ENCODE data around the gene WDR38. TPM values are rescaled to one million over a fixed set of nuclear protein-coding genes. Genes with fewer than 3 reads are reported as not detected.

Gene WDR38
- polyA plus RNA-seq, 1 experiment, result not detected

DNA sequence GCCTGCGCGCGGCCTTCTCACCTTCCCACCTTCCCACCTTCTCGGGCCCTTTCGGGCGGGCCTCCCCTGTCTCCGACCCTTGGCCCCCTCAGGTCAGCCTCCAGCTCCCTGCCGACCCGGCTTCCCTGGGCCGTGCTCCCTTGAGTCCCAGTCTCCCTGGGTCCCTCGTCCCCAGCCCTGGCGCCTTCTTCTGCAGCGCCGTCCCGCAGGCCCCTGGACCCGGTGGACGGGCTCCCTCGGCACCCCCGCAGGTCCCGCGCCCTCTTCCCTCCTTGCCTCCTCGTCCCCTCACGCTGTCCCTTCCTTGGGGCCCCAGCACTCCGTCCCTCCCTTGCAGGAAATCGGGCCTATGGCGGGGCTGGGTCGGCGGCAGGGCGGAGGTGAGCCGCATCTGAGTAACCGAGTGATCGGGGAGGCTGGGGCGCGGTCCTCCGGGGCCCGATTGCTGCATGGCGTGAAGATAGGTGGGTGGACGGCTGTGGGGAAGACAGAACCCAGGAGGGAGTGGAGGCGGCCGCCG lies 16.3 kb downstream of the WDR38 start:
- TF ChIP-seq, protein P1, sequence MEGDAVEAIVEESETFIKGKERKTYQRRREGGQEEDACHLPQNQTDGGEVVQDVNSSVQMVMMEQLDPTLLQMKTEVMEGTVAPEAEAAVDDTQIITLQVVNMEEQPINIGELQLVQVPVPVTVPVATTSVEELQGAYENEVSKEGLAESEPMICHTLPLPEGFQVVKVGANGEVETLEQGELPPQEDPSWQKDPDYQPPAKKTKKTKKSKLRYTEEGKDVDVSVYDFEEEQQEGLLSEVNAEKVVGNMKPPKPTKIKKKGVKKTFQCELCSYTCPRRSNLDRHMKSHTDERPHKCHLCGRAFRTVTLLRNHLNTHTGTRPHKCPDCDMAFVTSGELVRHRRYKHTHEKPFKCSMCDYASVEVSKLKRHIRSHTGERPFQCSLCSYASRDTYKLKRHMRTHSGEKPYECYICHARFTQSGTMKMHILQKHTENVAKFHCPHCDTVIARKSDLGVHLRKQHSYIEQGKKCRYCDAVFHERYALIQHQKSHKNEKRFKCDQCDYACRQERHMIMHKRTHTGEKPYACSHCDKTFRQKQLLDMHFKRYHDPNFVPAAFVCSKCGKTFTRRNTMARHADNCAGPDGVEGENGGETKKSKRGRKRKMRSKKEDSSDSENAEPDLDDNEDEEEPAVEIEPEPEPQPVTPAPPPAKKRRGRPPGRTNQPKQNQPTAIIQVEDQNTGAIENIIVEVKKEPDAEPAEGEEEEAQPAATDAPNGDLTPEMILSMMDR (IDR thresholded peaks at IDR 0.05; ENCODE audit: low read depth, low read length), result no peak
- no peaks in the 10 kb centered on the region for H3K27me3 ChIP-seq (ENCODE audit: control insufficient read depth, insufficient read depth, low read length)
- CTCF ChIA-PET, result no interaction called here
- peak overlapping the region; percentile 90 for H3K4me3 ChIP-seq (ENCODE audit: low read depth, low read length)
- no peak for DNase-seq (ENCODE audit: low read depth, low spot score)
- POLR2A ChIA-PET, result no interaction called here
- peak overlapping the region; percentile 47 for H3K27ac ChIP-seq (ENCODE audit: low read depth, low read length)
- no peaks in the 10 kb centered on the region; the same call in 1 of the 2 replicates for H3K9me3 ChIP-seq (ENCODE audit: control insufficient read depth, insufficient read depth, low read length)

DNA sequence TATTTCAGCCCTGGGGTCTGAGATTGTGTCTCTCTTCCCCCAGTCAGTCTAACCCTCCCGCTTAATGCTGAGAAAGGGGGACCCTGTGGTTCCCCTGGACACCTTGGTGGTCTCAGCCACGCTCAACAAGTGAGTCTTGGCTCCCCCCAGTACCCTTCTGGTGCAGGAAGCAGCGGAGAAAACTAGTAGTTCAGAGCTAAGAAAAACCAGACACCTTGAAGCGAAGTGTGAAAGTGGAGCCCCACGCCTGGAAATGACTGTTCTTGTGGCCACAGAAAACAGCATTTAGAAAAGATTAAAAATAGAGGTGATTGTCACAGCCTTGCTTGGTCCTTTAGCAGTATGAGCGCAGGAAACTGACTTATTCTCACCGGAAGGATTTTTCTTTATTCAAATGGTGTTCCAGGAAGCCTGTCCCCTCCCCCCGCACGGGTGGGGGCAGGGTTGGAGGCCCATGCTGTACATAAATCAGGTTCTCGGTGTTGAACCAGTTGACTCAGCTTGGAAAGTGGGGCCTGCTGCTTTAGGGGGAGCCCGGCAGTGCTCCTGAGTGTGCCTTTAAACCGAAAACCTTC lies 16.8 kb downstream of the WDR38 start:
- TF ChIP-seq, protein P1 (IDR thresholded peaks at IDR 0.05; ENCODE audit: low read depth, low read length), result no peak
- ChIA-PET POLR2A (no interaction called here), CTCF (interaction anchor here (1.4 kb wide), 1 partner anchor 95 kb away, joined by 3 read pairs; no protein-coding TSS in a partner anchor)
- no peaks in the 10 kb centered on the region for H3K27me3 ChIP-seq (ENCODE audit: control insufficient read depth, insufficient read depth, low read length)
- no peaks in the 10 kb centered on the region; the same call in 1 of the 2 replicates for H3K9me3 ChIP-seq (ENCODE audit: control insufficient read depth, insufficient read depth, low read length)
- H3K27ac ChIP-seq (ENCODE audit: low read depth, low read length), result peak overlapping the region; percentile 52
- peak overlapping the region; percentile 90 for H3K4me3 ChIP-seq (ENCODE audit: low read depth, low read length)
- DNase-seq (ENCODE audit: low read depth, low spot score), result no peak

DNA sequence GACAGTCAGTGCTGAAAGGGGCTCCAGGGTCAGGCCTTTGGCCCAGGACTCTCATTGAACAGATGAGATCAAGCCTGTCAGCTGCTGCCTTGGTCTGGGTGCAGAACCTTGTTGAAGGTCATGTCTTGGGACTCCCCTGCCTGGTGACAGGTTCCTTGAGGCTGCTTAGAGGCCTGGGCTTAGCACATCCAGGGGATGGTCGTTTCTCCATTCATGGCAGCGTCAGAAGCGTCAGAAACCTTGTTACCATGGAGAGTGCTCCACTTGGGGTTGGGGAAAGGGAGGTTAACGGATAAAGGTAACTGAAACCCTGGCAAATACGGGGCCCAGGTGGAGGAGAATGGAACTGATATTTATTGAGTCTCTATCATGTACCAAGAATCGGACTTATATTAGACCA lies 17.5 kb downstream of the WDR38 start:
- no peak overlapping the region for H3K27ac ChIP-seq (ENCODE audit: low read depth, low read length)
- POLR2A ChIA-PET, result no interaction called here
- DNase-seq (ENCODE audit: low read depth, low spot score), result no peak
- TF ChIP-seq, protein P1 (IDR thresholded peaks at IDR 0.05; ENCODE audit: low read depth, low read length), result no peak
- no peaks in the 10 kb centered on the region for H3K27me3 ChIP-seq (ENCODE audit: control insufficient read depth, insufficient read depth, low read length)
- peak overlapping the region; percentile 90 for H3K4me3 ChIP-seq (ENCODE audit: low read depth, low read length)
- no peaks in the 10 kb centered on the region; the same call in 1 of the 2 replicates for H3K9me3 ChIP-seq (ENCODE audit: control insufficient read depth, insufficient read depth, low read length)
- CTCF ChIA-PET, result interaction anchor here (1.2 to 1.4 kb wide), 2 partner anchors 17 to 96 kb away, joined by 3 to 7 read pairs; partner anchors contain the start of gene WDR38

DNA sequence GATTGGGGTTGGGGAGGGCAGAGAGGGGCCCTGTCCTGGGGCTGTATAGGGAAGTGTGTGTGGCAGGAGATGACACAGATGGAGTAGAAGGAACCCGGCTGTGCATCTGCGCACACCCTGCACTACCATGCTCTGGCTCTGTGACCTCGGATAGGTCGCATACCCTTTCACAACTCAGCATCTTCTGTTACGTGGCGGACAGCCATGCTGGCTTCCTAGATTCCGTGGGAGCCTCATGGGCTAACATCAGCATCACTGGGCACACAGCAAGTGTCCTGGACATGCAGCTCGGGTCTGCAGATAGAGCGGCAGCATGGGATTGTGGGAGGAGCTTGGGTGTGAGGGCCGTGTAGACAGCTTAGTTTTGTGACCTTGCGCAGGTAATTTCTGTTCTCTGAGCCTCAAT lies 17.9 kb downstream of the WDR38 start:
- no peak overlapping the region for H3K27ac ChIP-seq (ENCODE audit: low read depth, low read length)
- CTCF ChIA-PET, result interaction anchor here (1.2 to 1.4 kb wide), 2 partner anchors 18 to 96 kb away, joined by 3 to 7 read pairs; partner anchors contain the start of gene WDR38
- no peak for DNase-seq (ENCODE audit: low read depth, low spot score)

DNA sequence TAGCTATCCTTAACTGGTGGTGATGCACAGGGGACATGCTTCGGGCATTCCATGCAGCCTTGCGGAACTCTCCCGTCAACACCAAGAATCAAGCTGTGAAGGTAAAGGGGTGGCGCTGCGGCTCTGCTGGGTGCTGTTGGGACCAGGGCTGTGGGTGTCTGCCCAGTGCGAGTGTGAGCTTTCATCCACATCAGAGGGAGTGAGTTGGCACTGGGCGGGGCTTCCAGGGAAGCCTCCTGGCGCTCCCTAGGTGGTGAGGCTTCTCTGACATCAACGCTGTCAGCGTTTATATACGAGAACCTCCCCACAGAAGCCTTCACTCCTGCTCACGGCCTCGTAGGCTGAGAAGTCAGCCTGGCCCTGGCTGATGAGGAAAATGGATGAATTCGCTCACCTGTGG lies 20.4 kb downstream of the WDR38 start:
- ChIA-PET POLR2A (no interaction called here), CTCF (interaction anchor here (1.2 kb wide), 1 partner anchor 11 kb away, joined by 3 read pairs; no protein-coding TSS in a partner anchor)
- no peak for DNase-seq (ENCODE audit: low read depth, low spot score)
- TF ChIP-seq, protein P1 (IDR thresholded peaks at IDR 0.05; ENCODE audit: low read depth, low read length), result no peak
- H3K9me3 ChIP-seq (ENCODE audit: control insufficient read depth, insufficient read depth, low read length), result no peaks in the 10 kb centered on the region; the same call in 1 of the 2 replicates
- no peaks in the 10 kb centered on the region for H3K27me3 ChIP-seq (ENCODE audit: control insufficient read depth, insufficient read depth, low read length)
- no peak overlapping the region for H3K4me3 ChIP-seq (ENCODE audit: low read depth, low read length)
- H3K27ac ChIP-seq (ENCODE audit: low read depth, low read length), result no peak overlapping the region

More for the DNA sequence above, 17.9 kb downstream of the WDR38 start:
- no peaks in the 10 kb centered on the region; the same call in 1 of the 2 replicates for H3K9me3 ChIP-seq (ENCODE audit: control insufficient read depth, insufficient read depth, low read length)
- POLR2A ChIA-PET, result no interaction called here
- H3K27me3 ChIP-seq (ENCODE audit: control insufficient read depth, insufficient read depth, low read length), result no peaks in the 10 kb centered on the region
- peak overlapping the region; percentile 90 for H3K4me3 ChIP-seq (ENCODE audit: low read depth, low read length)
- TF ChIP-seq, protein P1 (IDR thresholded peaks at IDR 0.05; ENCODE audit: low read depth, low read length), result no peak
